Keratinocyte (primary cell): ENCODE data around the gene ZEB2.

Experiments used
- EZH2 ChIP-seq: IDR thresholded peaks from one replicate; pipeline ENCODE4 v1.6.1; 2012; ENCODE audit warnings: inconsistent platforms, mild to moderate bottlenecking, low read length, moderate library complexity
- TF ChIP-seq, protein P1 (sequence below), 3 experiments: IDR thresholded peaks in 1 of 3; conservative IDR thresholded peaks in 1 of 3; optimal IDR thresholded peaks in 1 of 3; 2 replicates in 2 of 3; 3 replicates in 1 of 3; pipeline versions ENCODE3 to v1.5.1; 2011; ENCODE audit warnings: low read length in 3 of 3, mild to moderate bottlenecking in 3 of 3, moderate library complexity in 2 of 3, control low read depth in 1 of 3, inconsistent platforms in 1 of 3; ENCODE audit not compliant: insufficient read depth in 2 of 3; ENCODE audit errors: extremely low read depth in 1 of 3

DNA sequence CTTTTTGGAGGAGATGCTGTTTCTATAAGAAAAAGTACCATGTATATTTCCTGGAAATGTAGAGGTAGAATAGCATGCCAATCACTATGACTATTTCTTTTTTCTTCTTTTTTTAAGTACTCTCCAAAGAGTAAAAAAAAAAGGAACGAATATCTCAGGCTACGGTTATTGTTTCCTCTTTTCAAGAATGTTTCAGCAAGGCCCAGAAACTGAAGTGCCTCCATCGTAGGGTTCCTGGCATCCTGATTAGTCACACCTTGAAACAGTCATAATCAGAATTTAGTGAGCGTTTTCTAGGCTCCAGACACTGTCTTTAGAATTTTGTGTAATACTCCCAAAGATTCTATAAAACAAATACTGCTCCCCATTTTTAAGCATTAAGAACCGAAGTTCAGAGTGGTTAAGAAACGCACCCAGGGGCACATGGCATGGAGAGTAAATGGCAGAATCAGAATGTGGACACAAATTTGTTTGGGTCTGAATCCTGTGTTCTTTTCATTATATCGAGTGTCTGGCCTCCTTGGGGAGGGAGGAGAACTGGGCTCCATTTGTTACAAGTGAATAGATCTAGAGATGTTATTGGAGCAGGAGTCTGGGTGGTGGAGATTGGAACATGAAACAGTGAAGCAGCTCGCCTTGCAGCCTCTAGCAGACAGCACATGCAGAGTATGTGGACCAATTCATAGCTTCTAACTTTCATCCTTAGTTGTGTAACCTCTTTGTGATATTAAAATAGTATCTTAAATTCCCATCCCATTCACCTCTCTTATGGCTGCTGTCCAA is 26.7 kb downstream of the ZEB2 start:
- TF ChIP-seq, protein P1, sequence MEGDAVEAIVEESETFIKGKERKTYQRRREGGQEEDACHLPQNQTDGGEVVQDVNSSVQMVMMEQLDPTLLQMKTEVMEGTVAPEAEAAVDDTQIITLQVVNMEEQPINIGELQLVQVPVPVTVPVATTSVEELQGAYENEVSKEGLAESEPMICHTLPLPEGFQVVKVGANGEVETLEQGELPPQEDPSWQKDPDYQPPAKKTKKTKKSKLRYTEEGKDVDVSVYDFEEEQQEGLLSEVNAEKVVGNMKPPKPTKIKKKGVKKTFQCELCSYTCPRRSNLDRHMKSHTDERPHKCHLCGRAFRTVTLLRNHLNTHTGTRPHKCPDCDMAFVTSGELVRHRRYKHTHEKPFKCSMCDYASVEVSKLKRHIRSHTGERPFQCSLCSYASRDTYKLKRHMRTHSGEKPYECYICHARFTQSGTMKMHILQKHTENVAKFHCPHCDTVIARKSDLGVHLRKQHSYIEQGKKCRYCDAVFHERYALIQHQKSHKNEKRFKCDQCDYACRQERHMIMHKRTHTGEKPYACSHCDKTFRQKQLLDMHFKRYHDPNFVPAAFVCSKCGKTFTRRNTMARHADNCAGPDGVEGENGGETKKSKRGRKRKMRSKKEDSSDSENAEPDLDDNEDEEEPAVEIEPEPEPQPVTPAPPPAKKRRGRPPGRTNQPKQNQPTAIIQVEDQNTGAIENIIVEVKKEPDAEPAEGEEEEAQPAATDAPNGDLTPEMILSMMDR (optimal IDR thresholded peaks at IDR 0.05 in 1 of 3, IDR thresholded peaks at IDR 0.05 in 1 of 3, conservative IDR thresholded peaks at IDR 0.05 in 1 of 3; ENCODE audit: extremely low read depth in 1 of 3, insufficient read depth in 2 of 3, low read length in 3 of 3) = no peak
- TF ChIP-seq EZH2 = no peak
